HepG2 (cell line): ENCODE results near the gene EEPD1. TPM values are rescaled to one million over a fixed set of nuclear protein-coding genes. Genes with fewer than 3 reads are reported as not detected.

Experiments
- HNRNPH1 ChIP-seq: fragments of 200-400 bp; formaldehyde crosslinking; optimal IDR thresholded peaks from 2 replicates; pipeline ENCODE3; 2017; ENCODE audit warnings: mild to moderate bottlenecking, low read depth, low read length
- HNRNPK ChIP-seq: fragments of 200-400 bp; formaldehyde crosslinking; IDR thresholded peaks from 2 replicates; pipeline ENCODE4 v1.6.1; 2018; ENCODE audit warnings: low read length, low read depth, moderate library complexity, mild to moderate bottlenecking; ENCODE audit not compliant: poor library complexity, severe bottlenecking
- MAZ ChIP-seq, 2 experiments: sonication (generic) in 1 of 2; formaldehyde crosslinking in 1 of 2; IDR thresholded peaks; 2 replicates each; pipeline versions ENCODE4 v1.5.0 to v1.6.1; 2012 to 2020; ENCODE audit warnings: low read depth in 2 of 2, mild to moderate bottlenecking in 2 of 2, borderline replicate concordance in 1 of 2, improper control_type of control experiment in 1 of 2, low read length in 1 of 2, missing genetic modification reagents in 1 of 2, moderate library complexity in 1 of 2
- NR3C1 ChIP-seq: sonication (generic); formaldehyde crosslinking; IDR thresholded peaks from 2 replicates; pipeline ENCODE4 v1.4.0; 2020; ENCODE audit warnings: missing genetic modification reagents
- TMF1 ChIP-seq: sonication (generic); formaldehyde crosslinking; IDR thresholded peaks from 2 replicates; pipeline ENCODE4 v1.8.1; 2022; ENCODE audit warnings: low read depth, missing genetic modification reagents
- ZBTB26 ChIP-seq: IDR thresholded peaks from 2 replicates; pipeline ENCODE4 v1.6.1; 2016; ENCODE audit warnings: missing compliant biosample characterization, missing genetic modification reagents, borderline replicate concordance
- ZBTB34 ChIP-seq: sonication (generic); formaldehyde crosslinking; IDR thresholded peaks from 2 replicates; pipeline ENCODE4 v1.8.0; 2022; ENCODE audit warnings: mild to moderate bottlenecking, missing genetic modification reagents
- ZNF160 ChIP-seq: sonication (generic); formaldehyde crosslinking; IDR thresholded peaks from 2 replicates; pipeline ENCODE4 v1.8.0; 2022; ENCODE audit warnings: mild to moderate bottlenecking, inconsistent platforms, missing genetic modification reagents
- ZNF329 ChIP-seq: sonication (generic); formaldehyde crosslinking; IDR thresholded peaks from 2 replicates; pipeline ENCODE4 v1.9.0; 2021; ENCODE audit warnings: low read depth, mild to moderate bottlenecking, missing genetic modification reagents
- ZNF7 ChIP-seq: IDR thresholded peaks from 2 replicates; pipeline ENCODE4 v1.6.1; 2016; ENCODE audit warnings: missing biosample characterization, missing genetic modification reagents
- ZSCAN30 ChIP-seq: sonication (generic); formaldehyde crosslinking; IDR thresholded peaks from 2 replicates; pipeline ENCODE4 v1.5.0; 2020; ENCODE audit warnings: mild to moderate bottlenecking, missing genetic modification reagents
- polyA plus RNA-seq, 8 experiments: library from polyadenylated mRNA; depleted of rRNA in 3 of 8; stranded (reverse) in 7 of 8; unstranded in 1 of 8; fragments of >200 nt; fragmentation: Illumina TruSeq in 4 of 8; extraction: Trizol in 4 of 8; gene quantifications; 2 replicates each; pipeline versions ENCODE4 v1.2.1 to v1.2.3, GENCODE V29; 2011 to 2016; ENCODE audit warnings: low read depth in 4 of 8, missing spikeins in 1 of 8, mixed read lengths in 1 of 8; ENCODE audit not compliant: insufficient read depth in 1 of 8
- total RNA-seq, 5 experiments: library from RNA; depleted of rRNA; stranded (reverse); fragments of >200 nt; fragmentation: Illumina TruSeq; extraction: Trizol; gene quantifications; 2 replicates each; pipeline ENCODE4 v1.2.3, GENCODE V29; 2016; ENCODE audit warnings: low read depth in 1 of 5
- TF ChIP-seq, protein P1 (sequence below), 2 experiments: fragments of 450-650 bp in 1 of 2; sonication (generic) in 1 of 2; formaldehyde crosslinking in 1 of 2; IDR thresholded peaks; 2 replicates each; pipeline versions ENCODE4 v1.6.1 to v1.8.0; 2016 to 2022; ENCODE audit warnings: antibody characterized with exemption in 1 of 2, mild to moderate bottlenecking in 1 of 2, missing genetic modification reagents in 1 of 2
- TF ChIP-seq, protein P2 (sequence below): sonication (generic); formaldehyde crosslinking; IDR thresholded peaks from 2 replicates; pipeline ENCODE4 v1.5.0; 2020; ENCODE audit warnings: mild to moderate bottlenecking, missing genetic modification reagents

Gene EEPD1
- total and polyA plus RNA-seq, 2 of the 13 experiments (the other 11 are each of a cell fraction or from before 2014, with no cell fraction given), result 10.1 to 16.4 TPM

DNA sequence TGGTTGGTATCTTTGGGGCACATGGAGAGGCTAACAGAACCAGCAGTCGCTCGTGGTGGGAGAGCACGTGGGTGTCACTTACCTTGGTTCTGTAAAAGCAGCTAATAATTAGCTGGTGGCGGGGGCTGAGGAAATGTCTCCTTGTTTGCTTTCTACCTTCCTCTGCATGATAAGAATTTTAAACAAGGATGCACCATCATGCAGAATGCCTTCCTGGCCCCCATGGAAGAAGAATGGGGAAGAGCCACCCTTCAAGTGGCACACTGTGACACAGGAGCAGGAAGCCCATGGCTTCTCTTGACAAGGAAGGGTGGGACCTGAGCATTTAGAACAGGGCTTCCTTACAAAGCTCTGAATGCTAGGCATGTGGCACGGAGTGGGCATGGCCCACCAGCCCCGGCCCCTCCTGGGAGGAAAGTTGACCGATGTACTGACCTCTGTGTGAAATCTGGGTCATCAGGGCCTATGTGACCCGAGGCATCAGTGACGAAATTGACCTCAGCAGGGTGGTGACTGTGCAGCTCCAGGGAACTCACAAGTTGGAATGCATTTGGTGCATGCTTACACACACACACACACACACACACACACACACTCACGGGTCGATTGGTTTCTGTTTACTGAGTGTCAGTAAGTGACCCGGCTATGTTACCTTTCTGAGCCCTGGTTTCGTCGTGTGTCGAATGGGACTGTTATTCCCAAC lies 119.7 kb downstream of the EEPD1 start (continued):
- TF ChIP-seq, protein P1, sequence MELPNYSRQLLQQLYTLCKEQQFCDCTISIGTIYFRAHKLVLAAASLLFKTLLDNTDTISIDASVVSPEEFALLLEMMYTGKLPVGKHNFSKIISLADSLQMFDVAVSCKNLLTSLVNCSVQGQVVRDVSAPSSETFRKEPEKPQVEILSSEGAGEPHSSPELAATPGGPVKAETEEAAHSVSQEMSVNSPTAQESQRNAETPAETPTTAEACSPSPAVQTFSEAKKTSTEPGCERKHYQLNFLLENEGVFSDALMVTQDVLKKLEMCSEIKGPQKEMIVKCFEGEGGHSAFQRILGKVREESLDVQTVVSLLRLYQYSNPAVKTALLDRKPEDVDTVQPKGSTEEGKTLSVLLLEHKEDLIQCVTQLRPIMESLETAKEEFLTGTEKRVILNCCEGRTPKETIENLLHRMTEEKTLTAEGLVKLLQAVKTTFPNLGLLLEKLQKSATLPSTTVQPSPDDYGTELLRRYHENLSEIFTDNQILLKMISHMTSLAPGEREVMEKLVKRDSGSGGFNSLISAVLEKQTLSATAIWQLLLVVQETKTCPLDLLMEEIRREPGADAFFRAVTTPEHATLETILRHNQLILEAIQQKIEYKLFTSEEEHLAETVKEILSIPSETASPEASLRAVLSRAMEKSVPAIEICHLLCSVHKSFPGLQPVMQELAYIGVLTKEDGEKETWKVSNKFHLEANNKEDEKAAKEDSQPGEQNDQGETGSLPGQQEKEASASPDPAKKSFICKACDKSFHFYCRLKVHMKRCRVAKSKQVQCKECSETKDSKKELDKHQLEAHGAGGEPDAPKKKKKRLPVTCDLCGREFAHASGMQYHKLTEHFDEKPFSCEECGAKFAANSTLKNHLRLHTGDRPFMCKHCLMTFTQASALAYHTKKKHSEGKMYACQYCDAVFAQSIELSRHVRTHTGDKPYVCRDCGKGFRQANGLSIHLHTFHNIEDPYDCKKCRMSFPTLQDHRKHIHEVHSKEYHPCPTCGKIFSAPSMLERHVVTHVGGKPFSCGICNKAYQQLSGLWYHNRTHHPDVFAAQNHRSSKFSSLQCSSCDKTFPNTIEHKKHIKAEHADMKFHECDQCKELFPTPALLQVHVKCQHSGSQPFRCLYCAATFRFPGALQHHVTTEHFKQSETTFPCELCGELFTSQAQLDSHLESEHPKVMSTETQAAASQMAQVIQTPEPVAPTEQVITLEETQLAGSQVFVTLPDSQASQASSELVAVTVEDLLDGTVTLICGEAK (IDR thresholded peaks at IDR 0.05), result no peak
- TF ChIP-seq, protein P1 (CRISPR knock-in tag; IDR thresholded peaks at IDR 0.05), result peak; percentile 53
- TF ChIP-seq ZNF329 (no peak), HNRNPK (no peak), ZBTB34 (CRISPR knock-in tag) (0 out of 2 replicates have a peak, but pooled peaks have one; percentile 65), NR3C1 (CRISPR knock-in tag) (no peak), ZNF160 (CRISPR knock-in tag) (no peak; the same call in 1 of the 2 replicates), ZNF7 (CRISPR knock-in tag) (no peak), TMF1 (CRISPR knock-in tag) (no peak), ZBTB26 (CRISPR knock-in tag) (no peak), HNRNPH1 (no peak), MAZ (IDR thresholded peaks at IDR 0.05; ENCODE audit: borderline replicate concordance, low read depth, low read length) (peak; percentile 44; the same call in 1 of the 2 replicates), MAZ (CRISPR knock-in tag; IDR thresholded peaks at IDR 0.05; ENCODE audit: low read depth) (peak; percentile 50), ZSCAN30 (no peak)
- TF ChIP-seq, protein P2, sequence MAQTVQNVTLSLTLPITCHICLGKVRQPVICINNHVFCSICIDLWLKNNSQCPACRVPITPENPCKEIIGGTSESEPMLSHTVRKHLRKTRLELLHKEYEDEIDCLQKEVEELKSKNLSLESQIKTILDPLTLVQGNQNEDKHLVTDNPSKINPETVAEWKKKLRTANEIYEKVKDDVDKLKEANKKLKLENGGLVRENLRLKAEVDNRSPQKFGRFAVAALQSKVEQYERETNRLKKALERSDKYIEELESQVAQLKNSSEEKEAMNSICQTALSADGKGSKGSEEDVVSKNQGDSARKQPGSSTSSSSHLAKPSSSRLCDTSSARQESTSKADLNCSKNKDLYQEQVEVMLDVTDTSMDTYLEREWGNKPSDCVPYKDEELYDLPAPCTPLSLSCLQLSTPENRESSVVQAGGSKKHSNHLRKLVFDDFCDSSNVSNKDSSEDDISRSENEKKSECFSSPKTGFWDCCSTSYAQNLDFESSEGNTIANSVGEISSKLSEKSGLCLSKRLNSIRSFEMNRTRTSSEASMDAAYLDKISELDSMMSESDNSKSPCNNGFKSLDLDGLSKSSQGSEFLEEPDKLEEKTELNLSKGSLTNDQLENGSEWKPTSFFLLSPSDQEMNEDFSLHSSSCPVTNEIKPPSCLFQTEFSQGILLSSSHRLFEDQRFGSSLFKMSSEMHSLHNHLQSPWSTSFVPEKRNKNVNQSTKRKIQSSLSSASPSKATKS (CRISPR knock-in tag), result no peak
